ENCODE results near the gene SNX19. TPM values are rescaled to one million over a fixed set of nuclear protein-coding genes. Genes with fewer than 3 reads are reported as not detected.

The SNX19 gene
- total RNA-seq, 1 experiment from 2014 or later: 34.4 TPM

- no peaks in the 10 kb centered on the region for H3K9me3 Mint-ChIP-seq
- Histone ChIP-seq H3K4me2 (ENCODE audit: insufficient read depth, insufficient read length, low read length) (no peak overlapping the region), H3K79me2 (ENCODE audit: insufficient read depth, low read length) (no peaks in the 10 kb centered on the region), H2BK12ac (ENCODE audit: insufficient read length, low read depth, low read length) (no peak overlapping the region), H3K14ac (ENCODE audit: insufficient read depth, low read length) (no peak overlapping the region), H3K56ac (ENCODE audit: insufficient read length, low read depth, low read length) (no peak overlapping the region), H3K23me2 (ENCODE audit: insufficient read length, low read depth, low read length, poor library complexity, severe bottlenecking) (no peaks in the 10 kb centered on the region), H3K4me1 (ENCODE audit: insufficient read depth, low read length) (no peaks in the 10 kb centered on the region), H2BK20ac (ENCODE audit: low read depth, low read length, poor library complexity, severe bottlenecking) (no peak overlapping the region), H3K27ac (ENCODE audit: insufficient read length, low read depth, low read length) (no peak overlapping the region), H4K8ac (replicated peaks; ENCODE audit: insufficient read length, low read depth, low read length) (no peak overlapping the region), H2BK120ac (ENCODE audit: low read depth, low read length, poor library complexity, severe bottlenecking) (no peak overlapping the region), H3K27me3 (ENCODE audit: insufficient read depth, low read length) (no peaks in the 10 kb centered on the region), H4K5ac (ENCODE audit: insufficient read length, low read depth, low read length) (no peak overlapping the region), H3K23ac (ENCODE audit: insufficient read length, low read depth, low read length) (no peak overlapping the region), H2AFZ (ENCODE audit: low read length) (no peak overlapping the region), H3K4ac (ENCODE audit: low read depth, low read length) (no peak overlapping the region), H3K9ac (ENCODE audit: extremely low read depth, insufficient read length, low read length) (no peak overlapping the region), H3K79me1 (ENCODE audit: insufficient read depth, low read depth, low read length, poor library complexity, severe bottlenecking) (no peaks in the 10 kb centered on the region), H2BK15ac (ENCODE audit: low read depth, low read length) (no peak overlapping the region), H2AK5ac (ENCODE audit: insufficient read length, low read length) (no peak overlapping the region), H3K9me3 (ENCODE audit: control insufficient read depth, low read depth, low read length) (no peaks in the 10 kb centered on the region), H3T11ph (ENCODE audit: low read length) (no peak overlapping the region), H3K18ac (ENCODE audit: insufficient read length, low read depth, low read length) (no peak overlapping the region), H2BK5ac (ENCODE audit: insufficient read length, low read length) (no peak overlapping the region), H4K91ac (ENCODE audit: insufficient read length, low read depth, low read length) (no peak overlapping the region), H4K20me1 (ENCODE audit: control insufficient read depth, insufficient read depth, insufficient read length) (no peaks in the 10 kb centered on the region)
- DNase-seq: no peak
- peaks cover 3% of the 10 kb centered on the region in 2 experiments; a peak in 3 of 4 replicates for H3K4me1 Mint-ChIP-seq
- H3K4me3 Mint-ChIP-seq: no peak overlapping the region
- TF ChIP-seq CTCF (conservative IDR thresholded peaks at IDR 0.05): no peak
- H3K27me3 Mint-ChIP-seq (ENCODE audit: low read depth): peaks cover 7% of the 10 kb centered on the region
- no peaks in the 10 kb centered on the region for H3K36me3 Mint-ChIP-seq (ENCODE audit: insufficient read depth in 1 of 3, low read depth in 3 of 3)
- H3K27ac Mint-ChIP-seq: no peak overlapping the region
- no CpG with 5 or more reads among the region's 3 CpGs for WGBS (ENCODE audit: extremely low coverage, insufficient read length, low lambda C conversion rate)
Observed at GRCh38 chr11:130947058-130947457, 30.8 kb upstream of the SNX19 start.

Data from H9 (cell line).